LNCaP clone FGC (cell line): ENCODE data around the gene HUNK.

Experiments
- DNase-seq: peaks from one replicate; pipeline ENCODE4 v3.0.0-alpha.2; 2011; ENCODE audit warnings: low read depth
- H3K4me3 ChIP-seq: 2 replicates; pipeline ENCODE4 v1.5.1; 2011; ENCODE audit warnings: mild to moderate bottlenecking, low read depth, low read length, control low read depth
- TF ChIP-seq, protein P1 (sequence below): IDR thresholded peaks from 2 replicates; pipeline ENCODE4 v1.5.1; 2012; ENCODE audit warnings: mild to moderate bottlenecking; ENCODE audit not compliant: control insufficient read depth, insufficient read depth; ENCODE audit errors: extremely low read depth

The HUNK gene

DNA sequence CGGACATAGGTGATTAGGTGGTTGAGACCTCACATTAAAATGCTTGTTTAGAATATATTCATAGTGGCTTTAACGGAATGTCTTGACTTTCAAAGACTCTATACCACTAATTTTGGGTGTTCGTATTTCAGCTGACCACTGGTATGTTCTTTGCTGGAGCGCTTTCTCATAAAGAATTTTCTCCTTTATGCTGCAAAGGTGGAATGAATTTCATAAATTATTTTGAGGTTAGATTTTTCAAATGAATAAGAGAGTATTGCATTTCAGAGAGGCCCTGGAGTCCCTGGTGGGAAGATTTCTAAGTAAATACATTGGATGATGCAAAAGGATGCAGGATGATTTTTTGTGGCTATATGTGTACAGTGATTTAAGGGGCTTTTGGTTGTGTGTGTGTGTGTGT is 55.8 kb downstream of the HUNK start:
- TF ChIP-seq, protein P1, sequence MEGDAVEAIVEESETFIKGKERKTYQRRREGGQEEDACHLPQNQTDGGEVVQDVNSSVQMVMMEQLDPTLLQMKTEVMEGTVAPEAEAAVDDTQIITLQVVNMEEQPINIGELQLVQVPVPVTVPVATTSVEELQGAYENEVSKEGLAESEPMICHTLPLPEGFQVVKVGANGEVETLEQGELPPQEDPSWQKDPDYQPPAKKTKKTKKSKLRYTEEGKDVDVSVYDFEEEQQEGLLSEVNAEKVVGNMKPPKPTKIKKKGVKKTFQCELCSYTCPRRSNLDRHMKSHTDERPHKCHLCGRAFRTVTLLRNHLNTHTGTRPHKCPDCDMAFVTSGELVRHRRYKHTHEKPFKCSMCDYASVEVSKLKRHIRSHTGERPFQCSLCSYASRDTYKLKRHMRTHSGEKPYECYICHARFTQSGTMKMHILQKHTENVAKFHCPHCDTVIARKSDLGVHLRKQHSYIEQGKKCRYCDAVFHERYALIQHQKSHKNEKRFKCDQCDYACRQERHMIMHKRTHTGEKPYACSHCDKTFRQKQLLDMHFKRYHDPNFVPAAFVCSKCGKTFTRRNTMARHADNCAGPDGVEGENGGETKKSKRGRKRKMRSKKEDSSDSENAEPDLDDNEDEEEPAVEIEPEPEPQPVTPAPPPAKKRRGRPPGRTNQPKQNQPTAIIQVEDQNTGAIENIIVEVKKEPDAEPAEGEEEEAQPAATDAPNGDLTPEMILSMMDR: no peak
- no peak for DNase-seq
- H3K4me3 ChIP-seq: no peak overlapping the region

DNA sequence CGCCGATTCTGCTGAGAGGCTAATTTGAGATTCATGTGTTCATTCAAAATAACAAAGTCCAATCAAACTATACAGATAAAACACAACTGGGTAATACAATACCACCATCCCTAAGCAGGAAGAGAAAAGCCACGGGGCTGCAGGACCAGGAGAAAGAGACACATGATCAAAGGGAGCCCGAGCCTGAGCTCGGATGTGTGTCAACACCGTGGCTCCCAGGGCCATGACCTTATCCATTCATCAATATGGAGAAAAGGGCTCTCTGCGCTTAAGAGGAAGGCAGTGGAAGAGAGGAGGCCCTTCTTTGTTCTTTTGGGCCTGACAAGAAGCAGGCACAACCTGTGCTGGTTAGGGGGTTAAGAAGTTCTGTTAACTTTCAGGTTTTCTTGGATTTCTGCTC is 56.7 kb downstream of the HUNK start:
- no peak for DNase-seq
- TF ChIP-seq, protein P1: no peak
- no peak overlapping the region for H3K4me3 ChIP-seq

DNA sequence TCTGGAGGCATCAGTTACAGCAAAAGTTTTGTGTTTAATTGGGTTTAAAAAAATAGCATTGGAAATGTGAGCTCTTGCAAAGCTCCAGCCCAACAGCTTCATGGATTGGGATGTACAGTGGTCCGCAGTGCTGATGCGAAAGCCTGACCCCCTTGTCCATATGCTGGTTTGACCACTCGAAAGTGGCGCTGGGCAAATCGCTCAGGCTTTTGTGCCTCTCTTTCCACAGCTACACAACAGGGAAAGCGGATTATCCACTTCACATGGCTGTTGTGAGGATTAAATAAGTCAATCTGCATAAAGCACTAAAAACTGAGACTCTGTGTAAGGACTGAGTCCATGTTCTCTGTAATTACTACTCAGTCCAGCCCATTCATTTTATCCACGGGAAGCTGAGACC is 57.2 kb downstream of the HUNK start:
- no peak for DNase-seq
- TF ChIP-seq, protein P1: no peak
- no peak overlapping the region for H3K4me3 ChIP-seq

DNA sequence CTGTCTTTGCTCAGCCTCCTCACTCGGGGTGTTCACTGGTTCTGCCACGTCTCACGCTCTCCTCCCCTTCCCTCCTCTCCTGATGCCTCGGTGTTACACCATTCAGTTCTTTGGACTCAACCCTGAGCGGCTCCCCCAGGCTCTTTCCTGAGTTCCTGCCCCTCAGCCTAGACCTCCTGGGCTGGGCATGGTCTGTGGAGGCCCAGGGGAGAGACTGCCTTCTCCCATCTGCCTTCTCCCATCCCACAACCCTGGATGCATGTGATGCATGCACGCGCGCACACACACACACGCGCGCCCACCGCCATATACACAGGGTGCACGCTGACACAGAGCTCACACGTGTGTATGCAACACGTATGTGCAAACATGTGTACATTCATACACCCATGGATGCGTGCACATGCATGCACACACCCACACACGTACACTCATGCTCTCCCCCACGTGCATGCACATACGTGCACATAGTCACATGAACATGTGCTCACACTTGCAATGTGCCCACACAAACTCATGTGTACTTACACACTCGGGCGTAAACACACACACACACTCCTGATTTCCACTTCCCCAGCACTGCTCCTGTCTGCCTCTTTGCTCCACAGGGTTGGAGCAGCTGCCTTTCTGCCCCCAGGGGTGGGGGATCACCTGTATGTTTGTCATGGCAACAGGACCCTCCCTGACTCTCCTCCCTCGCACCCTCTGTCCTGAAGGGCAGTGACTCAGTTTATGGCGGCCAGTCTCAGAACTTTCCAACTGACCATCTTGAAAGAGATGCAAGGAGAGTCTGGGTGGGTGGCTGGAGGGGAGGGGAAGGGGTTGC is 59.0 kb downstream of the HUNK start:
- TF ChIP-seq, protein P1: no peak

DNA sequence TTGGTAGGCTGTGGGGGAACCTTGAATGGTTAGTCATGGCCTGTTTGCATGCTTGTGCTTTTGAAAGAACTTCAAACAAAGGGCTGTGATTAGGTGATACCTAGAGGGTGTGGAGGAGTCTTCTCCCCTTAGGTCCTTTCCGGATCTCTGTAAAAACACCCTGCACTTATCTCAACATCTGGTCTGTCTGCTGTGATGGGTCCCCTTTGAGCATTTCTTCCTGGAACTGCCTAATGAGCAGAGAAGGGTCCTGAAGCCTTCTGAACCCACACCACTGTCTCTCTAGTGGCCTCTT is 59.6 kb downstream of the HUNK start:
- no peak for DNase-seq
- no peak overlapping the region for H3K4me3 ChIP-seq
- TF ChIP-seq, protein P1: no peak

More for the DNA sequence above, 59.0 kb downstream of the HUNK start:
- DNase-seq: no peak
- H3K4me3 ChIP-seq: no peak overlapping the region

DNA sequence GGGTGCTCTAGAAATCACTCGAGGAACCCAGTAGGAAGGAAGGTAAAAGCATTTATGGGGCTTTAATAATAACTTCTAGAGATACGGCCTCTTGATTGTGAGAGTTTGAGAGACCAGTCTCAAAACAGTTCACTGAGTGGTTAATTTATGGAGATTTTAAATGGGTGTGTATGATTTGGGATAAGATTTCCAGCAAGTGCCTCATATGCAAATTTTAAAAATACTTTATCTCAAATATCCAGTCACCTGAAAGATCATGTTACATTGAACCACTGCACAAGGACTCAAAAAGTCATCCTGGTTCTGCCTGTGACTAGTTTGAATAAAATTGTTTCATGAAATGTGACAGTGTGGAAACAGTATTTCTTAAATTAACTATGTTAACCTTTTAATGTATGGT is 64.5 kb downstream of the HUNK start:
- DNase-seq: no peak
- H3K4me3 ChIP-seq: no peak overlapping the region
- TF ChIP-seq, protein P1: no peak
